HG03575 (cell line): ENCODE results near the gene SIK2.

Source experiments
- ATAC-seq: cut with Tn5 transposase; IDR thresholded peaks from one replicate; pipeline ENCODE4 v1.9.1; 2021; ENCODE audit not compliant: unreplicated experiment, insufficient number of reproducible peaks, low FRiP score; ENCODE audit errors: extremely low read depth

SIK2 gene

DNA sequence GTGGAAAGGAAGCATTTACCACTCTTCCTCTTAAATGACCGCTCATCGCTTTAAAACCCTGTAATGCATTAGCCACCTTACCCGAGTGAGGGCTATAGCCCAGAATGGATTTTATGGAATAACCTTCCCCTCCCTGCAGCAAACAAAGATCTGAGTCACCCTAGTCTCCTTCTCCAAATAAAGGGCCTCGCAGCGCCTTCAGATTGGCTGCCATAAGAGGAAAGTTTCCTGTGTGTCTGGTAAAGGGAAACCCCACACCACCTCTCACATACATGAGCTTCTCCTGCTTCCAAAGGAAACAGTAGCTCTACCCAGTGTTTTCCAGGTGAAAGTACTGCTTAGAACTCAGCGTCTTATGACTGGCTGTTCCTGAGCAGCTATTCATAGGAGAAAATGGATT, 116.2 kb downstream of the SIK2 start:
- no peak for ATAC-seq

DNA sequence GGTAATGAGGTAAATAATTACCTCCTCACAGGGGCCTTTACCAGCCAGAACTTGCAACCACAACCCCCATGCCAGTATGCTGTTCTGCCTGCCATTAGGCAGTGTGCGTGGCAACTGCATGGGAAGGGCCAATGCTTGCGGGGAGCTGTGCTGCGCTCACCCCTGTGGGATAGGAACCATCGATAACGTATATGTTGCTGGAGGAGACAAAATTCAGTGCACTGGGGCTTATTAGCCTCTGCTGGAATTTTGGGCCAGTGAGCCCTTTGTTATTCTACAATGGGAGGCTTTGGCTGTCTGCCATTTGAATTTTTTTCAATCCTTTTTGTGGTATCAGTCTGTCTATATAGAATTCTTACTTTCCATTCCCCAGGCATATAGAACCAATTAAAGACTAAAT, 116.6 kb downstream of the SIK2 start:
- no peak for ATAC-seq

DNA sequence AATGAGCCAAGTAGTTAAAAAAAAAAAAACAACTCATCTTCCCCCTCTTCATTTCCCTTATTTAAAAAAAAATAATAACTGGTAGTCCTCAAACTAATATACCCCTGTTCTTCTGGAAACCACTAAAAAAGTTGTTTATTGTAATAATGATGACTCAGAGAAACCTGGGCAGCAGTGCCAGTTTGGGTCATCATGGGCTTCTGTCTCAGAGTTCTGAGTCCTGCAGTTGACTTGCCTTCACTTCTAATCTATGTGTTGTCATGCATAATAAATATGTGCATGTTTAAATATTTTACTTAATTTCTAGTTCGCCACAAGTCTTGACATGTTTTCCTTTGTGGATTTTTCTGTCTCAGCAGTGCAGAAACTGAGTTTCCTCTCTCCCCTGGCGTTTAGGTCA, 117.1 kb downstream of the SIK2 start:
- ATAC-seq: no peak

DNA sequence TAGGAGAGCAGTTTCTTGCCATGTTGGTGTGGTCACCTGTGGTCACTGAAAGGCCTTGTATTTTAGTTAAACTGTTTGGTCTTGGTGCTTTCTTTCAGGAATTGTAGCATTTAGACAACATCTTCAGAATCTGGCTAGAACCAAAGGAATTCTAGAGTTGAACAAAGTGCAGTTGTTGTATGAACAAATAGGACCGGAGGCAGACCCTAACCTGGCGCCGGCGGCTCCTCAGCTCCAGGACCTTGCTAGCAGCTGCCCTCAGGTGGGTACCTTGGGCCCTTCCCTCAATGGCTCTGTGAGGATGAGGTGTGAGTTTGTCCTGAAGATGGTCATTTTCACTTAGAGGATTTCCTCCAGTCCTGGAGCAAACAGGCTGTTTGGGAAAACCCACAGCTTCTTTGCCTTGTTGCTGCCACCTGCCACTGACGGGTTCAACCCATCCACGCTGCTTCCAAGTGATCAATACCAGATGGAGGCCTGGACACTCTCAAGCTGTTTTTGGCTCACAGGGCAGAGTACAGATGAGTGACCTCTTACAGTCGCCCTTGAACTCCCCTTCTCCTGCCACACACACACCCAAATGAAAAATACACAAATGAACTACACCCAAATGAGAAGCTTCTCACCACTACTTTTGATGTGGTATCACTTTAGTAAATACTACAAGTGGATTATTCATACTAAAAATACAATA, 118.7 kb downstream of the SIK2 start:
- no peak for ATAC-seq

DNA sequence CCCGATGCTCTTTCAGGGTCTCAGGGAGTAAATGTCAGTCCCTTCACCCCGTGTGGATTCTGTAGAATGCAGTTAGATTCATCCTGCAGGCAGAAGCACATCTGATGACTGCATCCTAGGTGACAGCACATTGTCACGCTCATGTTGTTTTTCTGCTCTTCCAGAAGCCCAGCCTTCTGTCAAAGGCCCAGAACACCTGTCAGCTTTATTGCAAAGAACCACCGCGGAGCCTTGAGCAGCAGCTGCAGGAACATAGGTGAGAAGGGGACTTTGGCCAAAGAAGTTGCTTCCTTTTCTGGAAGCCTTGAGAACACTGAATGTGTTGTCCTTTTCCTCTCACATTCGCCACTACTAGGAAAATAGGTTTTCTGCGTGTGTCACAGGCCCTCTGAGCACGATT, 120.3 kb downstream of the SIK2 start:
- ATAC-seq: no peak

DNA sequence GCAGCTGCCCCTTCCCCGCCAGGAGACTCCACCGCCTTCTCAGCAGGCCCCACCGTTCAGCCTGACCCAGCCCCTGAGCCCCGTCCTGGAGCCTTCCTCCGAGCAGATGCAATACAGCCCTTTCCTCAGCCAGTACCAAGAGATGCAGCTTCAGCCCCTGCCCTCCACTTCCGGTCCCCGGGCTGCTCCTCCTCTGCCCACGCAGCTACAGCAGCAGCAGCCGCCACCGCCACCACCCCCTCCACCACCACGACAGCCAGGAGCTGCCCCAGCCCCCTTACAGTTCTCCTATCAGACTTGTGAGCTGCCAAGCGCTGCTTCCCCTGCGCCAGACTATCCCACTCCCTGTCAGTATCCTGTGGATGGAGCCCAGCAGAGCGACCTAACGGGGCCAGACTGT, 121.3 kb downstream of the SIK2 start:
- no peak for ATAC-seq

DNA sequence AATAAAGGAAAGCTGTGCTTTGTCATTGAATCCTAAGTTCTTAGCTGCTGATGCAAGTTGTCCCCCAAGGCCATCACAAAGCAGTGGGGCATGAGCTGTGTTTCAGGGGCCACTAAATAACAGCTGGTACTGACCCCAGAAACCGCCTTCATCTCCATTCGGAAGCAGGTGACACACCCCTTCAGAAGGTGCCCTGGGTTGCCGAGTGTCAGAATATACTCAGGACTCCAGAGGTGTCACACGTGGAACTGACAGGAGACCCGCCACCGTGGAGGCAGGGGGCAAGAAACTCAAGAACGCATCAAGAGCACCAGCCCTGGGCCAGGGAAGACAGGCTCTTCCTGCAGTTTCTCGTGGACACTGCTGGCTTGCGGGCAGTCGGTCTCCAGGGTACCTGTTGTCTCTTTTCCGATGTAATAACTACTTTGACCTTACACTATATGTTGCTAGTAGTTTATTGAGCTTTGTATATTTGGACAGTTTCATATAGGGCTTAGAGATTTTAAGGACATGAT, 122.4 kb downstream of the SIK2 start:
- no peak for ATAC-seq

DNA sequence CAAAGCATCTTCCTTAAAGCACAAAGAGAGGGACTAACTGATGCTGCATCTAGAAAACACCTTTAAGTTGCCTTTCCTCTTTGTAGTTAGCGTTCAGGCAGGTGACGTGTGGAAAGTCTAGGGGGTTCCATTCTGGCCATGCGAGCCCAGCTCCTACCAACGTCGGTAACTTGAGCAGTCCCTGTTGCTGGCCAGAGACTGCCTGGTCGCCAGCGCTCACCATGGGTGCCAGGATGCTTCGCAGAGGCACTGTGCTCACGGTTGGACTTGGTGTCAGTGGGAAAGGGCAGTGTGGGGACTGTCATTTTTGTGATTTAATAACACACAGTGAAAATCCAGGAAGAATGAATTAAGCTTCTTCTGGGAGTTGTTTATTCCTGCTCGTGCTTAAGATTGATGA, 123.4 kb downstream of the SIK2 start:
- no peak for ATAC-seq

DNA sequence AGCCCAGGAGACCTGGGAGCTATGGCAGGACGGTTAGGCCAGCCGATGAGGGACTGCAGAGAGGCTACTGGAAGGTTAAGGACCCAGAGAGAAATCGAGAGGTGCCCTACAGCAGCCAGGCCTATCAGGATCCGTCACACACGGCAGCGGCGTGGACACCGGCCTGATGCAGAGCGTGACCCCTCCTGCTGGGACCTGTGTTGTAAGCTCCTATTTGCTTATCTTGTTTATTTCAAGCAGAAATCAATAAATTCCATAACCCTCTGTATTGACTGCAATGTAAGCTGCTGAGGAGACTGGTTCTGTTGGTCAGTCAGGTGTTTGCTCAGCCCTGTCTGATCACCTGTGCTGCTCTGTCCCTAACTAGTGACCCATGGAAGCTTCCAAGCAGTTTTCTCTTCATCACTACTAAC, 124.1 kb downstream of the SIK2 start:
- ATAC-seq: no peak

DNA sequence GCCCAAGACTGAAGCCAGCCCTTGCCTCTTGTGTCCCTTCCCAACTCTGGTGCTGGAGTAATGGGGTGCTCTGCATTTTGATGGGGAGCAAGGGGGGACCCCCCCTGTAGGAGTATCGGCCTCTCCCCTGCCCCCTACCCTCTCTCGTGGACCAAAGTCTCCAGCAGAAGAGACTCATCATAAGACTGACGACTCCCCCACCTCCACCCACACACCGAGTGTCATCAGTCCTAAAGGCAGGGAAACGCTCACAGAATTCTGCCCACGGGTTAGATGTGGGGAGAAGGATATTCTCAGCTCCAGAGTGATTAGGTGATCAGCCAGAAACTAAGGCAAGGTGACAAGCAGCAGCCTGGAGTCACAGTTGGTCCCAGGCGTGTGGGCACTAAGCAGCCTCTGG, 125.2 kb downstream of the SIK2 start:
- ATAC-seq: no peak

DNA sequence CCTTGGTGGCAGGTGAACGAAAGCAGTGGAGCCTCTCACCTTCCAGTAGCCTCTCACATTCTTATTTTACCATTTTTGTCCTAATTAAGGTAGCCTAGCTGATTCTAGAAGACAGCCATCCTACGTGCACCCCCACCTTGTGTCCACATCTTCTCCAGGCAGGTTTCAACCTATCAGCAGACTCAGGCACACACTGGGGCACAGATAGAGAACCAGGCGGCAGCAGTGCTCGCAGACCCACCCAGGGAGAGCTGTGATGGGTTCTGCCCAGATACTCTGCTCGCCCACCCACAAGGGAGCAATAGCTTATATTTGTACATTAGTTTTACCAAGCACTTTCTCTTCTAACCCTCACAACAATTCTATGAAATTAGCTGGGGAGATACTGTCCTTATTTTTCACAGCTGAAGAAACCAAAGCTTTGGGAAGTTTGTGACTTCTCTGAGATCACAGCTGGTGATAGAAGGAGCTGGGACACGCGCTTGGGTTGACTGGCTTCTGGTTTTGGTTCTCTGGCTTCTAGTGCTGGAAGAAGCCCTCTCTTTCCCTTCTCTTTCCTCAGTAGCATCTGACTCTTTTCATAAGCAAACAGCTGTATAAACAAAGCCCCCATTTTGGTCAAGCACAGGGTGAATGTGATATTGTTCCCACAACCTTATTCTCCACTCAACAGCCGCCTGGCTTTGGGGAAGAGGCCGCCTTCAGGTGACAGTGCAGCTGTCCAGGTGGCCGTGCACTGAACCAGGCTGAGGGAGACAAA, 127.0 kb downstream of the SIK2 start:
- no peak for ATAC-seq

DNA sequence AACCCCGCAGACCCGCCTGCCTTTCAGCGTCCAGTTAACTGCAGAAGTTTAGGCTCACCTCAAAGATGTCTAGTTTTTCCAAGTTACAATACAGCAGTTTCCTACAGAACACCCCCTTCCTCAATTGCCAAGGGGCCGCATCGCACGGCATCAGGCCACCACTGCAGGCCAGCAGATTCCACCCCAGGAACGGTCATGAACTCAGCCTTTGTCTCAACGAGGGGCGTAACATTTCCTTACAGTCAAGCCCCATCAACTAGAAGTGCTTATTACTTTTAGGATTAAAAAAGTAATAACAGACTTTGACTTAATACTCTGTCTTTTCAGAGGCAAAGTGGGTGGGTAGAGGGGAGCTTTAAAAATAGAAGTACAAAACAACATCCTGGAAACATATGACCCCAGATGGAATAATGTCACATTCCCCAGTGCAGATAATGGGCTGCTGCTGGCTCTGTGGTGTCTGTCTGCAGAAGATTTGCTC, 127.6 kb downstream of the SIK2 start:
- ATAC-seq: no peak

DNA sequence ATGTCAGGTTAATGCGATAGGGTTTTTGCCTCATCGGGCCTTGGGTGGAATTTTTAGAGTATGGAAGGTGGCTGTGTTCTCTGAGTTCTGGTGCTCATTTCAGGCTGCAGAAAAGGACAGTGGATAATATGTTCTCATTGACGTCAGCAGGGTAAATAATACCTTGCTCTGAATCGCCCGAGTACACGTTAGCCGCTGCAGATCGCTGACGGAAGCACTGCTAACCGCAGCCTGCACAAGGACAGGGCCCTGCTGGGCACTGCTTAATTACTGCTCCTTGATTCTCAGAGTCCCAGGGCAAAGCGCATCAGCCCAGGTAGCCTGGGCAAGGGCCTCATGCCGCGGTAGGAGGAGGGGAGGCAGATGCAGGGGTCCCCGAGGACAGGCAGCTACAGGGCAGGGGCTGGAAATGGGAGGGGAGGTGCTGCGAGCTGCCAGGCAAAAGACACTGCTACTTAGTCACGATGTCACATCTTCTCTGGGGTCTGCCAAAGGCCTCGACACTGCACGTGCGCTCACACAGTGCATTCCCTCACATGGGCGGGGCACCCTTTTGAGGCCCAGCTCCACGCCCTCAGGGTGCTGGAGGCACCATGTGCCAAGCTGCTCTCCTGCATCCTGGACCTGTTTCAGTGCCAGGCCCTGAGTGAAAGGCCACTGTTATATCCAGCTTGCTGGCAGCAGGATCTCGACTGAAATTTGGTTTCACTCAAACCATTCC, 128.8 kb downstream of the SIK2 start:
- no peak for ATAC-seq

DNA sequence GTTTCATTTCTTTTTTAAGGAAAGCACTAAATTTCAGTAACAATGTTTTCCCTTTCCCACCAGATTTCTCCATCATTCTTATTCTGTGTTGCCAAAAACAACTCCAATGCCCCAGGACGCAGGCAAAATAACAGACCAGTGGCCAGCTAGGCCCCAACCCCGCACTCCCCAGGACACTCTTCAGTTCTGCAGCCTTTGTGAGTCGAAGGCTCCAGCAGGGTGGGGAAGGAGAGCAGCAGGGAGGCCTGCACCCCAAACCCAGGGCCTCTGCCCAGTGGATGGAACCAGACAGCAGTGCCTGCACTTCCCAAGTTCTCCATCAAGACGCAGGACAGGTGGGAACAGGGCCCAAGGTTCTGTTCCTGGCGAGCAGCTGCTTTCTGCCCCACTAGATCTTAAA, 129.6 kb downstream of the SIK2 start:
- ATAC-seq: no peak

DNA sequence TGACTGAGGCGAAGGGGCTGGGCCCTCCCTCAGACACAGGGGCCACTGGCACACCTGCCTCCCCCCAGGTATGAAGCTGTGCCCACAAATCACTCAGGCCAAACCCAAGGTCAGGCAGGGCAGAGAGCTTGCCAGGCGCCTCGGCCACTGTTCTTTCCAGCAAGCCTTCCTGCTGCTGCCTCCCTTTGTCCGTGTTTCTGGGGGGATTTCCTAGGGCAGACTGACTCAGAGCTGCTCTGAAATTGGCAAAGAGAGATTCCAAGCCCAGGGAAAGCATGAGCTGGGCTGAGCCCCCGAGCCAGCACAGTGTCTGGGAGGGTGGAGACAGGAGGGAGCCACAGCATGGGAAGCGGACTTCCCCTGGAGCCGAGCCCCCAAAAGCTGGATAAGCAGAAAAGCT, 130.8 kb downstream of the SIK2 start:
- ATAC-seq: no peak

DNA sequence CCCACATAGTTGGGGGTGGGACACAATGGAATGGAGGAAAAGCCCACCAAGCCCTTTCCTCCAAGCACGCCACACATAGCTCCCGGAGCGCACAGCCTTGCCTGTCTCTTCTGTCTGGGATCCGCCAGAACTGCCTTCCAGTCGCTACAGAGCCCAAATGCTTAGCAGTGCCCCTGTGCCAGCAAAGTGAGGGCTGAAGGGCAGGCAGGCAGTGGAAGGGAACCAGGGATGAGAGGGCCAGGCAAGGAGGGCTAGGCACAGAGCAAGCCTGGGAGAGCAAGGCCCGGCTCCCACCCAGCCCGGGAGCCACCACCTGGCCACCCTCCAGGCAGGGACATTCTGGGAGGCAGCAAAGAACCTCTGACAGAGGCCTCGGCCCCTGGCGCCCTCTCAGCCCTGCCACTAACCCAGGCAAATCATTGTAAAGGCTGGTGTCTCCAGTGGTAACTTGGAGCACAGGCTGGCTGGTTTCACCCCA, 131.4 kb downstream of the SIK2 start:
- no peak for ATAC-seq

DNA sequence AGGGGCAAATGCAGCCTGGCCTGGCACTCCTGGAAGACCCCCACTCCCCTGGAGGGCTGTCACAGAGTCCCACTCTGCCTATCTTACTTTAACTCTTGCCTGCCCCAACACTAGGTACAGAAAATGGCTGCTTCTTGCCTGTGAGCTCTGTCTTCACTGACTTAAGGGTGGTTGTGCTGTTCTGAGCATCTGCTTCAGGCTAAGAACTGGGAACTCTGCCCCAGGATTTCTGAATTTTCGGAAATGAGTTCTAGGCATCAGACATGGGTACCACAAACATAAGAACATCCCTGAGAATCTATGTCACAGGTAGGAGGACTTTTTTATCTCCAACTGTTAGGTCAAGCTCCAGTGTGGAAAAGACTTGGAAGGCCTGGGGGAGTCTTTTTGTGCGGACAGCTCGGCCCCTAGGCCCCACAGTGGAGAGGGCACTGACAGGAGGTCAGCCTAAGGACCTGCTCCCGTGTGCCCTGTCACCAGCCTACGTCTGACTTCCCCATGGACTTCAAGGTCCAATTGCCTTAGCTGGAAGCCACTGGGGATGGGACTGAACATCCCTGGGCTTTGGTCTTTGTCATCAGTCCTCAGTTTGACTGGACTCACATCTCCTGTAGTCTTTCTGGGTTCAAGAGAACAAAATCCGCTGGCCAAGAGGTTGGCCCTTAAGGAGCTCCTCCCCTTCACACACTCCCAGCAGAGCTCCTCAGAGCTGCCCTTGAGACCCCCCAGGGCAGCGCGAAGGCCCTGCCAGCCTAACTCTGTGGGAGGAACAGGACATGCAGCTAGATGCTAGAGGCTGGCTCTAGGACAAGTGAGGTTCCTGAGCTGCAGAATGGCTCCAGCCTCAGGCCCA, 132.1 kb downstream of the SIK2 start:
- no peak for ATAC-seq

DNA sequence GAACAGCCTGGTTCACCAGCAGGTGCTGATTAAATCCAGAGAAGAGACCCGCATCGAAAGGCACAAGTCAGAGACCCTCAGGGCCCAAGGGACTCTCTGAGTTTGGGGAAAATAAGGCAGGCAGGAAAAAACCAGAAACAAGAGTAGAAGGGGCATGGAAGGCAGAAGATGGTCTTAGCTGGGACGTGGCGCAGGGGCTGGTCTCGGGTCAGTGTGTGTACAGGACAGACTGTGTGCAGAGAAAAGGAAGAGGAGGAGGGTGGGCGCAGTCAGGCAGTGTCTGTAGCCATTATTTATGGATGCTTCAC, 132.7 kb downstream of the SIK2 start:
- ATAC-seq: no peak
